HG03039 (cell line): ENCODE measurements around the gene IKBKG.
A peak's percentile ranks its signal among the peaks of the same experiment; 100 is the strongest.
"Not testable (repeated sequence)": the region's sequence is repeated elsewhere in the genome, so short reads cannot be mapped to it uniquely, and the experiment has no call there.

Experiments used
- ATAC-seq: cut with Tn5 transposase; IDR thresholded peaks from one replicate; pipeline ENCODE4 v1.9.1; 2021; ENCODE audit warnings: mild to moderate bottlenecking, moderate library complexity; ENCODE audit not compliant: unreplicated experiment

Gene IKBKG

GRCh38 chrX:154525606-154526490, 21.6 kb upstream of the IKBKG start:
- ATAC-seq: no peak

DNA sequence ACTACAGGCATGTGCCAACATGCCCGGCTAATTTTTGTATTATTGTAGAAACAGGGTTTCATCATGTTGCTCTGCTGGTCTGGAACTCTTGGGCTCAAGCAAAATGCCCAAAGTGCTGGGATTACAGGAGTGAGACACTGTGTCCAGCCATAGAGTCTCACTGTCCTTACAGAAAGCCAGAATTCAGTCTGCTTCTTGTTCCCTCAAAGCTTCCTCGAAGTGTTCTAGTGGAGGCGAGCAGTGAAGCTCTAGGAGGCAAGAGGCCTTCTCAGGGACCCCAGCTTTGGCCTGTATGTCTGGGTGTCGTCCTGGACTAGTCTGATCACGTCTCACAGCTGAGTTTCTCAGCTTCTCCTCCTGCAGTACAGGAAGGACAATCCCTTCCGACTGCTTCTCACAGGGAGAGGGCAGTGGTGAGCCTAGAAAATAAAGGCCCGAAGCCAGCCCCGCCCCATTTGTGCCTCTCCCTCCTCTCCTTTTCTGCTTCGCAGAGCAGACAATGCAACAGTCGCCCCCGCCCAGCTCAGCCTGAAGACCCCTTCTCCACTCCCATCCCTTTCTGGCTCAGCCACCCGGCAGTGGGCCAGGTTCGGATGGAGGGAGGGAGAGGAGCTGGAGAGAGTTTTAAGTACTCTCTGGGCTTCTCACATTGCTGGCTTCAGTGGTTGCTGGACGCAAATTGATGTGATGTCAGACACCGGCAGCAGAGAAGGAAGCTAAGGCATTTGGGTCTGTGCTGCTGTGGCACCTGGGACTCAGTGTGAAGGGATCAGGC, 20.3 kb upstream of the IKBKG start:
- ATAC-seq: no peak

- no peak for ATAC-seq
Measured at GRCh38 chrX:154529206-154529612, 18.2 kb upstream of the IKBKG start.

DNA sequence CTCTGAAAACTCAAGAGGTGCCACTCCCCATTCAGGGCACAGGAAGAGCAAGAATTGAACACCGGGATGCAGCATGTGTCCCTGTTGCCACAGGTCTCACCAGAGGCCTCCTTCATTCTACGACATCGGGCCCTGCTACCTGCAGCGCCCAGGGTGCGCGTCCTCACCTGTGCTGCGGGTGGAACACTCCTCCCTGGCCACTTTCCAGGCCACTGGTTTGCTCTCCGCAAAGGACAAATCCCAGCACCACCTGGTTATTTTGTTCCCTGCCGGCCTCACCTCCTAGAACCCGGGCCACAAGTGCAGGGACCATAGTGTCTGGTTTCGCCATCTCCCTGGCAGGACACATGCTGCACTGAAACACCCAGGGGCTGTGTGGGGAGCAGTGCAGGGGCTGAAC, 17.1 kb upstream of the IKBKG start:
- ATAC-seq: no peak

GRCh38 chrX:154531626-154532025, 15.8 kb upstream of the IKBKG start:
- ATAC-seq: no peak

DNA sequence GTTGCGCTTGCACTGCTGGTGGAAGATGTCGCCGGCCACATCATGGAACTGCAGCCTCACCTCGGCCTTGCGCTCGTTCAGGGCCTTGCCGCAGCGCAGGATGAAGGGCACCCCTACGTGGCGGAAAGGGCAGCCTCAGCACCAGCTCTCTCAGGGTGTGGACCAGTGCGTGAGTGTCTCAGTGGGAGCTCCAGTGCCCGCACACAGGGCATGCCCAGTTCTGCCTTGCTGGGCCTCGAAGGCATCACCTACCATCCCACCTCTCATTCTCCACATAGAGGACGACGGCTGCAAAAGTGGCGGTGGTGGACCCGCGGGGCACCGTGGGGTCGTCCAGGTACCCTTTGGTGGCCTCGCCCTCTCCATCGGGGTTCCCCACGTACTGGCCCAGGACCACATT, 14.7 kb upstream of the IKBKG start:
- ATAC-seq: no peak

- ATAC-seq: peak; percentile 64
Measured at GRCh38 chrX:154534526-154535322, 12.7 kb upstream of the IKBKG start.

GRCh38 chrX:154535892-154536291, 11.5 kb upstream of the IKBKG start:
- ATAC-seq: no peak

- ATAC-seq: no peak
Measured at GRCh38 chrX:154539077-154539476, 8.3 kb upstream of the IKBKG start.

DNA sequence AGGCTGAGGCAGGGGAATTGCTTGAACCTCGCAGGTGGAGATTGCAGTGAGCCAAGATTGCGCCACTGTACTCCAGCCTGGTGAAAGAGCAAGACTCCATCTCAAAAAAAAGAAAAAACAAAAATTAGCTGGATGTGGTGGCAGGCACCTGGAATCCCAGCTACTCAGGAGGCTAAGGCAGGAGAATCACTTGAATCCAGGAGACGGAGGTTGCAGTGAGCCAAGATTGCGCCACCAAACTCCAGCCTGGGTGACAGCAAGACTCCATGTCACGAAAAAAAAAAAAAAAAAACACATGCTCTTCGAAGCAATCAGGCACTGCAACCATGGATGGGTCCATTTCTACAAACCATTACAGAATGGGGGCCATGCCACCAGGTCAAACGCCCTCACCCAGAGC, 7.1 kb upstream of the IKBKG start:
- ATAC-seq: not testable (repeated sequence)

DNA sequence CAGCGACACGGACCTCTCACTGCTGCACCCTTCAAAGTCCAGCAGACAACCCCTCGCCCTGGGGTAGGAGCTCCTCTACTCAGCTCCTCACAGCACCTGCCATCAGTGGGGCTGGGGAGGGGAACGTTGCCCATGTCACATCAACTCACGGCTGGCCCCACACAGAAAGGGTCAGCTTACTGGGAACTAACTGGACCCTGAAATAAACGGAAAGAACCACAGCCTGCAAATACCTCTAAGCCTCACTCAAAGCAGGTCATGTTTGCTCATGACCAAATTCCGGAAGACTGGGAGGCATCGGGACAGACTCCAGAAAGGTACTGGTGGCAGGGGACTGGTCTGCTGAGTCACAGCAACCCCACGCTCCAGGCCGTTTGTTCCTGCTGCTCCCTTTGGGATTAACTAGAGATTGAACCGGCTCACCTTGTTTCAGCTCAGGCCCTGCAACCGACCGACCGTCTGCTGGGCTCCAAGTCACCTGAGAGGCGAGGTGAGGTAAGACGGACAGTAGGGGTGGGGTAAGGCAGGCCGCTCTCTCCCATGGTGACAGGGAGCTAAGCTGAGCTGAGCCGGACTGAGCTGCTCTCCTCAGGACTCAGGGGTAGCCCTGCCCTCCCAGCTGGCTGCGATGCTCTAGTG, 6.4 kb upstream of the IKBKG start:
- no peak for ATAC-seq

DNA sequence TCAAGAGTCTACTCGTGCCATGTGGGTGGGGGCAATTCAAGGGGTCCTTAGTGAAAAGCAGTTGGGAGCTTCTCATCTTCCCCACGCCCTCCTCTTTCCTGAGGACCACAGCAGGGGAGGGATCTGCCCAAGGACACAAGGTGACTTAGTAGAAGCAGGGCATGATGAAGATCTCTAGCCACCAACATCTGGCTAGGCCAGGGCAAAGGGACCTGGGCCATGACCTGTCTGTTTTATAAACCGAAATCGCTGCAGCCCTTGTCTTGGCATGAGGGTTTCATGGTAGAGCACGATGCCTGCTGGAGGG, 5.9 kb upstream of the IKBKG start:
- ATAC-seq: no peak

DNA sequence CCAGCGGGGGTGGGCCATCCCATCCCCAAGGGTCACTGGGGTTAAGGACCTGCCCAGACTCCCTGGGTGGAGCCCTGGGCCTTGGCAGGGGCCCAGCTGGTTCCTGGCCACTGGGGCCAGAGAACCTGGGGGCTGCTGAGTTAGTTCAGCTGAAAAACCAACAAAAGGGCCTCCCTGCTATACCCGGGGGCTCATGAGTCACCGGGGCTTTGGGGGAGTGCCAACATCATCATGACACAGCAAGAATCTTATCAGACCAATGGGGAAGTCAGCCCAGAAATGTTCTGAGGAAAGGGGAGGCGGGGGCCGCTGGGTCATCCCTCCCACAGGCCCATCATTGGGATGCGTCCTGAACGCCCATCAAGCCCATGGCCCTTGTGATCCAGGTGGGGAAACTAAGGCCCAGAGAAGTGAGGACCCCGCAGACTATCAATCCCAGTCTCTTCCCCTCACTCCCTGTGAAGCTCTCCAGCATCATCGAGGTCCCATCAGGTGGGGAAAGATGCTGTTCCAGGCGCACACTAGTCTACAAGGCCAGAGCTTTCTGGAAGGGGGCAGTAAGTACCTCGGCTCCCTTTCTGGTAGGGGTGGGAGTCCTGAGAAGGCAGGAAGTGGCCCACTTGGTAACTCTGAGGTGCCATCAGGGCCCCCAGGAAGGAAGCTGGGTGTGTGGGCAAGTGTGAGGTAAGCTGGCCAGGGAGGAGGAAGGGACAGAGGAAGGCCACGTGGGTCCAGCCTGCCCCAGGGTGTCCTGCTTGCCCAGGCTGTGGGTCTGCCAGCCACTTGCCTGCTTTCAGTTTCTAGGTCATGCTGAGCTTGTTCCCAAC, 5.3 kb upstream of the IKBKG start:
- ATAC-seq: no peak

- ATAC-seq: no peak
Measured at GRCh38 chrX:154542723-154543424, 4.5 kb upstream of the IKBKG start.

DNA sequence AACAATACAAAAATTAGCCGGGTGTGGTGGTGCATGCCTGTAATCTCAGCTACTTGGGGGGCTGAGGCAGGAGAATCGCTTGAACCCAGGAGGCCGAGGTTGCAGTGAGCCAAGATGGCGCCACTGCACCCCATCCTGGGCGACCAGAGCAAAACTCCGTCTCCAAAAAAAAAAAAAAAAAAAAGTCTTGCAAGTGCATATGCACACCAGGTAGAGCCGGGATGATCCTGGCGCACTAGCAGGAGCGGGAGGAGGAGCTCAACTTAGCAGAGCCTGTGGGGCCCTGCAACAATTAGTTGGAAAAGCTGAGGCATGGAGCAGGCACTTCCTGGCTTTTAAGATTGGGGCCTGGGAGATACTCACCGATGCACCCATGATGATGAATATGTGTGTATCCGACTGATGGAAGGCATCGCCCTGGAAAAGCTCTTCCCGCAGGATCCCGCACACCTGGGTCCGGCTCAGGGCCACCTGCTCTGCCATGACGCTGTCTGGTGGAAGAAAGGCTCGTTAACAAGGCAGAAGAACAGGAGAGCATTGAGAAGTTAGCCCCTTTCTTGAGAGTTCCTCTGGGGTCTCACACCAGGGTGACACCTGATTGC, 1.6 kb upstream of the IKBKG start:
- ATAC-seq: no peak

DNA sequence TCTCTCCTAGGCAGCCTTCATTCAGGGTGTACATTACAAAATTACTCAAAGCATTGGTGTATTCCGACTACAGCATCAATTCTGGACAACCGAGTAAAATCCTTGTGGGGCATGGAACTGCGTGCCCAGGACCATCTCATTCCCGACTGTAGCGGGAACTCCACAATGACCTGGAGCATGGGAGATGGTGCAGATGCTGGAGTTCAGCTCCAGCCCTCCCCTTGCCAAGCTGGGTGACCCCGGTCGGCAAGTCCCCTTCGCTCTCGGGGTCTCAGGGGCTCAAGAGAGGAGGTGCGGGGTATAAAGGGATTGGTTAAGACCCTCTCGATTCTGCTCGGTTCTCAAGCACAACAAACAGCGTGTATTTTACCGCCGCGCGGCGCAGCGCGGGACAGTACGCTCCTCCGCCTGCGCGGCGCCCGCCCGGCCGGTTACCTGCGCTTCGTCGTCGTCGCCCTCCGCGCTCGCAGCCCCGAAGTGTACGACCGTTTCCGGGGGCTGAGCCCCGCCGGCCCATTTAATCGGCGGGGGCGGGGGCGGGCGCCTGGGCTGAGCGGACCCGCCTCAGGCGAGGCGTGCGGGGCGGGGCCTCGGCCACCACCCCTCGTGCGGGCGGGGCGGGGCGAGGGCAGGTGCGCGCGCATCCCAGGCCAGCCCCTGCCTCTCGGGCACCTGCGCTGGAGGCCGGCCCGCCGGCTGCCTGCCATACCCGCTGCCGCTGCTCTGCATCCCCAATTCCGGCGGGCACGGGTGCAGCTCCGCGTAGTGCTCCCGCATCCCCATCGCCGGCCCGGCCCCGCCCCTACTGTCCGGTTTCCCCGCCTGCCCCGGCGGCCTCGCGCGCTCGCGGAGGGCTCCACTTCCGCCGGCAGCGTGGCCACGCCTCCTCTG, 821 bp upstream of the IKBKG start, which contains the start of gene G6PD:
TSS of gene G6PD (minus strand) at position 493 of the 891 bp plus-strand sequence. CDS start 691 bp downstream, outside the sequence.
- ATAC-seq: peak; percentile 44

DNA sequence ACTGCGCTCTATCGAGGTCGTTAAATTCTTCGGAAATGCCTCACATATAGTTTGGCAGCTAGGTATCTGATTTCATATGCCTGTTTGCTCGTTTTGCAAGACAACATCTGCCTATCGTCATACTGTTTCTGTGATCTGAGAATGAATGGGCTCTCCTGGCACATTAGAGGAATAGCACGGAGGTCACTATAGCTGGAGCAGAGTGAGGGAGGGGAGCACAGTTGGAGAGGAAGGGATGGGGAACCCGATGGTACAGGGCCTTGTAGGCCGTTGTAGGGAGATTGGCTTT, 552 bp downstream of the IKBKG start:
- no peak for ATAC-seq

DNA sequence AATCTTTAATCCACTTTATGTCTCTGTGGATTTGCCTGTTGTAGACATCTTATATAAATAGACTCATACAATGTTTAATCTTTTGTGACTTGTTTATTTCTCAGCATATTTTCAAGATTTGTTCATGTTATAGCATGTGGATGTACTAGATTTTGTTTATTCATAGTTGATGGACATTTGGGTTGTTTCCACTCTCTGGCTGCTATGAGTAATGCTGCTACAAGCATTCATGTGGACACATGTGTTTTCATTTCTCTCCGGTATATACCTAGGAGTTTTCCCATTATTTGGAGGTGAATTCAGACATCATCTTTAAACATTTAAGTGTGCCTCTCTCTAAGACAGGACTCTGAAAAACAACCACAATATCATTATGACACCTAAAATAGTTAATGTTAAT, 2.3 kb downstream of the IKBKG start:
- no peak for ATAC-seq
